H9 (cell line): ENCODE measurements around the gene ARHGAP15. TPM values are rescaled to one million over a fixed set of nuclear protein-coding genes. Genes with fewer than 3 reads are reported as not detected.

Experiments used
- DNase-seq: peaks from one replicate; pipeline ENCODE4 v3.0.0-alpha.2; 2017
- H2AFZ ChIP-seq: one replicate; pipeline ENCODE4 v1.6.1; 2013; ENCODE audit warnings: mild to moderate bottlenecking, low read length, control low read depth, moderate library complexity
- H2AK5ac ChIP-seq: 2 replicates; pipeline ENCODE4 v1.6.1; 2013; ENCODE audit warnings: low read length, control low read depth, mixed read lengths; ENCODE audit not compliant: insufficient read length
- H2BK120ac ChIP-seq: one replicate; pipeline ENCODE4 v1.6.1; 2013; ENCODE audit warnings: low read depth, mild to moderate bottlenecking, low read length, control low read depth, inconsistent platforms; ENCODE audit not compliant: poor library complexity, severe bottlenecking
- H2BK12ac ChIP-seq: 2 replicates; pipeline ENCODE4 v1.6.1; 2013; ENCODE audit warnings: low read length, control low read depth, mixed read lengths, low read depth; ENCODE audit not compliant: insufficient read length
- H2BK15ac ChIP-seq: 2 replicates; pipeline ENCODE4 v1.6.1; 2013; ENCODE audit warnings: low read depth, low read length, control low read depth
- H2BK20ac ChIP-seq: one replicate; pipeline ENCODE4 v1.6.1; 2013; ENCODE audit warnings: low read depth, mild to moderate bottlenecking, low read length, control low read depth, inconsistent platforms; ENCODE audit not compliant: poor library complexity, severe bottlenecking
- H2BK5ac ChIP-seq: 2 replicates; pipeline ENCODE4 v1.6.1; 2013; ENCODE audit warnings: low read length, control low read depth, mixed read lengths; ENCODE audit not compliant: insufficient read length
- H3K14ac ChIP-seq: 2 replicates; pipeline ENCODE4 v1.6.1; 2013; ENCODE audit warnings: low read length, control low read depth; ENCODE audit not compliant: insufficient read depth
- H3K18ac ChIP-seq: 2 replicates; pipeline ENCODE4 v1.6.1; 2013; ENCODE audit warnings: low read depth, mild to moderate bottlenecking, mixed read lengths, low read length, control low read depth; ENCODE audit not compliant: insufficient read length
- H3K23ac ChIP-seq: 2 replicates; pipeline ENCODE4 v1.6.1; 2013; ENCODE audit warnings: low read length, control low read depth, mixed read lengths, low read depth; ENCODE audit not compliant: insufficient read length
- H3K23me2 ChIP-seq: 2 replicates; pipeline ENCODE4 v1.6.1; 2013; ENCODE audit warnings: low read depth, mild to moderate bottlenecking, mixed read lengths, low read length, control low read depth; ENCODE audit not compliant: insufficient read length, poor library complexity, severe bottlenecking
- H3K27ac ChIP-seq: 2 replicates; pipeline ENCODE4 v1.5.1; 2013; ENCODE audit warnings: low read length, control low read depth, mixed read lengths, low read depth; ENCODE audit not compliant: insufficient read length
- H3K27me3 ChIP-seq: 2 replicates; pipeline ENCODE4 v1.6.1; 2013; ENCODE audit warnings: low read length, control low read depth, inconsistent platforms; ENCODE audit not compliant: insufficient read depth
- H3K4ac ChIP-seq: 2 replicates; pipeline ENCODE4 v1.6.1; 2013; ENCODE audit warnings: low read depth, mild to moderate bottlenecking, control low read depth, inconsistent platforms, low read length, moderate library complexity
- H3K4me1 ChIP-seq: 2 replicates; pipeline ENCODE4 v1.6.1; 2013; ENCODE audit warnings: low read length, control low read depth, inconsistent platforms; ENCODE audit not compliant: insufficient read depth
- H3K4me2 ChIP-seq: 2 replicates; pipeline ENCODE4 v1.6.1; 2013; ENCODE audit warnings: low read length, control low read depth, mixed read lengths; ENCODE audit not compliant: insufficient read length, insufficient read depth
- H3K56ac ChIP-seq: 2 replicates; pipeline ENCODE4 v1.6.1; 2013; ENCODE audit warnings: low read depth, mild to moderate bottlenecking, mixed read lengths, low read length, control low read depth; ENCODE audit not compliant: insufficient read length
- H3K79me1 ChIP-seq: 2 replicates; pipeline ENCODE4 v1.6.1; 2013; ENCODE audit warnings: low read depth, mild to moderate bottlenecking, moderate library complexity, low read length, control low read depth, inconsistent platforms; ENCODE audit not compliant: insufficient read depth, poor library complexity, severe bottlenecking
- H3K79me2 ChIP-seq: 2 replicates; pipeline ENCODE4 v1.6.1; 2013; ENCODE audit warnings: low read length, control low read depth, inconsistent platforms; ENCODE audit not compliant: insufficient read depth
- H3K9ac ChIP-seq: 2 replicates; pipeline ENCODE4 v1.6.1; 2013; ENCODE audit warnings: low read length, control low read depth, mixed read lengths; ENCODE audit not compliant: insufficient read length; ENCODE audit errors: extremely low read depth
- H3K9me3 ChIP-seq: one replicate; pipeline ENCODE4 v1.6.1; 2013; ENCODE audit warnings: low read depth, low read length, inconsistent platforms; ENCODE audit not compliant: control insufficient read depth
- H3T11ph ChIP-seq: one replicate; pipeline ENCODE4 v1.6.1; 2013; ENCODE audit warnings: mild to moderate bottlenecking, low read length, control low read depth, inconsistent platforms
- H4K20me1 ChIP-seq: one replicate; pipeline ENCODE4 v1.6.1; 2013; ENCODE audit not compliant: control insufficient read depth, insufficient read length, insufficient read depth
- H4K5ac ChIP-seq: 2 replicates; pipeline ENCODE4 v1.6.1; 2013; ENCODE audit warnings: low read depth, mild to moderate bottlenecking, mixed read lengths, low read length, control low read depth; ENCODE audit not compliant: insufficient read length
- H4K8ac ChIP-seq: replicated peaks from 2 replicates; pipeline ENCODE4 v1.6.1; 2013; ENCODE audit warnings: low read length, control low read depth, mixed read lengths, low read depth; ENCODE audit not compliant: insufficient read length
- H4K91ac ChIP-seq: 2 replicates; pipeline ENCODE4 v1.6.1; 2013; ENCODE audit warnings: low read depth, mild to moderate bottlenecking, moderate library complexity, mixed read lengths, low read length, control low read depth; ENCODE audit not compliant: insufficient read length
- H3K27ac Mint-ChIP-seq, 3 experiments: 2 replicates in 2 of 3; 3 replicates in 1 of 3; pipeline ENCODE4 v1.8.0; 2020 to 2021; ENCODE audit warnings: mixed read lengths in 3 of 3, mild to moderate bottlenecking in 1 of 3, moderate library complexity in 1 of 3
- H3K27me3 Mint-ChIP-seq: 2 replicates; pipeline ENCODE4 v1.8.0; 2021; ENCODE audit warnings: low read depth, mild to moderate bottlenecking, moderate library complexity, mixed read lengths
- H3K36me3 Mint-ChIP-seq, 3 experiments: 2 replicates in 2 of 3; 3 replicates in 1 of 3; pipeline ENCODE4 v1.8.0; 2020 to 2021; ENCODE audit warnings: low read depth in 3 of 3, mixed read lengths in 3 of 3; ENCODE audit not compliant: insufficient read depth in 1 of 3
- H3K4me1 Mint-ChIP-seq, 2 experiments: 2 replicates each; pipeline ENCODE4 v1.8.0; 2020; ENCODE audit warnings: mixed read lengths in 2 of 2
- H3K4me3 Mint-ChIP-seq, 2 experiments: 2 replicates in 1 of 2; 3 replicates in 1 of 2; pipeline ENCODE4 v1.8.0; 2020 to 2021; ENCODE audit warnings: mild to moderate bottlenecking in 2 of 2, mixed read lengths in 2 of 2, moderate library complexity in 1 of 2
- H3K9me3 Mint-ChIP-seq, 2 experiments: 2 replicates in 1 of 2; 3 replicates in 1 of 2; pipeline ENCODE4 v1.8.0; 2020; ENCODE audit warnings: mild to moderate bottlenecking in 2 of 2, mixed read lengths in 2 of 2, moderate library complexity in 1 of 2
- CTCF ChIP-seq: fragments of 200-600 bp; sonication (generic); conservative IDR thresholded peaks from 3 replicates; pipeline ENCODE4 v1.8.0; 2021; ENCODE audit warnings: antibody characterized with exemption, mild to moderate bottlenecking
- WGBS: extraction: QIAGEN DNeasy Blood & Tissue Kit; methylation state at CpG from one replicate; pipeline ENCODE4 v1.1.7; 2013; ENCODE audit warnings: missing lambda C conversion rate, low lambda C conversion rate, mixed read lengths; ENCODE audit not compliant: insufficient read length; ENCODE audit errors: extremely low coverage; 5-methylcytosine and 5-hydroxymethylcytosine counted together
- total RNA-seq: library from RNA; stranded (reverse); gene quantifications from 2 replicates; pipeline ENCODE4 v1.2.1, GENCODE V29; 2021

ARHGAP15 gene
- total RNA-seq, 1 experiment from 2014 or later, result not detected

GRCh38 chr2:143729296-143729814, 600.1 kb downstream of the ARHGAP15 start:
- no peaks in the 10 kb centered on the region for H3K4me1 ChIP-seq
- no peaks in the 10 kb centered on the region for H3K9me3 ChIP-seq
- H3K23me2 ChIP-seq, result no peaks in the 10 kb centered on the region
- Mint-ChIP-seq H3K4me1 (peaks cover 8 to 12% of the 10 kb centered on the region in 2 experiments), H3K27ac (no peak overlapping the region), H3K36me3 (no peaks in the 10 kb centered on the region), H3K4me3 (no peak overlapping the region), H3K27me3 (no peaks in the 10 kb centered on the region), H3K9me3 (no peaks in the 10 kb centered on the region)
- H3T11ph ChIP-seq, result no peak overlapping the region
- H3K23ac ChIP-seq, result no peak overlapping the region
- no peak overlapping the region for H3K18ac ChIP-seq
- no peak overlapping the region for H2BK12ac ChIP-seq
- no peak overlapping the region for H3K14ac ChIP-seq
- no peak overlapping the region for H3K27ac ChIP-seq
- H2BK20ac ChIP-seq, result no peak overlapping the region
- no peak for TF ChIP-seq CTCF
- H2AK5ac ChIP-seq, result no peak overlapping the region
- H2AFZ ChIP-seq, result no peak overlapping the region
- no peak overlapping the region for H3K56ac ChIP-seq
- no CpG with 5 or more reads among the region's 2 CpGs for whole genome bisulfite sequencing
- no peaks in the 10 kb centered on the region for H3K79me2 ChIP-seq
- H3K4ac ChIP-seq, result no peak overlapping the region
- DNase-seq, result no peak
- no peak overlapping the region for H4K8ac ChIP-seq
- H3K4me2 ChIP-seq, result no peak overlapping the region
- H4K20me1 ChIP-seq, result no peaks in the 10 kb centered on the region
- no peak overlapping the region for H3K9ac ChIP-seq
- no peaks in the 10 kb centered on the region for H3K79me1 ChIP-seq
- H2BK15ac ChIP-seq, result no peak overlapping the region
- no peaks in the 10 kb centered on the region for H3K27me3 ChIP-seq
- no peak overlapping the region for H4K5ac ChIP-seq
- no peak overlapping the region for H4K91ac ChIP-seq
- H2BK5ac ChIP-seq, result no peak overlapping the region
- H2BK120ac ChIP-seq, result no peak overlapping the region
